GM23248 (cell line): ENCODE data around the gene CAMK2D.

Experiments used
- EZH2 ChIP-seq: fragments of 200-600 bp; sonication (generic); IDR thresholded peaks from 2 replicates; pipeline ENCODE4 v1.6.1; 2018; ENCODE audit warnings: antibody characterized with exemption, mild to moderate bottlenecking; ENCODE audit not compliant: insufficient read depth, poor library complexity, severe bottlenecking
- EZH2phosphoT487 ChIP-seq: fragments of 200-600 bp; sonication (generic); IDR thresholded peaks from 2 replicates; pipeline ENCODE4 v1.6.1; 2018; ENCODE audit warnings: antibody characterized with exemption, moderate library complexity, mild to moderate bottlenecking, low read depth; ENCODE audit not compliant: insufficient read depth

GRCh38 chr4:113495790-113496189 is 265.7 kb downstream of the CAMK2D start:
- no peak for TF ChIP-seq EZH2
- TF ChIP-seq EZH2phosphoT487: no peak
